NCI-H82 (cell line): Measurements from ENCODE around the gene CHMP4B.

Experiments used
- DNase-seq: peaks from one replicate; lab custom pipeline; 2025; lab: John Stamatoyannopoulos, UW

The CHMP4B gene

GRCh38 chr20:33820362-33820761, 9.2 kb downstream of the CHMP4B start:
- no peak for DNase-seq

GRCh38 chr20:33821270-33821836, 10.2 kb downstream of the CHMP4B start:
- DNase-seq: peak; percentile 35

GRCh38 chr20:33822423-33822822, 11.3 kb downstream of the CHMP4B start:
- DNase-seq: no peak

GRCh38 chr20:33822991-33823390, 11.8 kb downstream of the CHMP4B start:
- no peak for DNase-seq

GRCh38 chr20:33824852-33825251, 13.7 kb downstream of the CHMP4B start:
- no peak for DNase-seq

GRCh38 chr20:33825340-33826269, 14.5 kb downstream of the CHMP4B start:
- DNase-seq: no peak

GRCh38 chr20:33826270-33826897, 15.2 kb downstream of the CHMP4B start:
- DNase-seq: peak; percentile 54

- no peak for DNase-seq
These were observed 16.0 kb downstream of the CHMP4B start for GRCh38 chr20:33827109-33827508.

GRCh38 chr20:33827634-33828325, 16.6 kb downstream of the CHMP4B start:
- DNase-seq: peak; percentile 86

GRCh38 chr20:33828326-33828844, 17.2 kb downstream of the CHMP4B start:
- DNase-seq: no peak

- DNase-seq: peak; percentile 46
These were observed 17.9 kb downstream of the CHMP4B start for GRCh38 chr20:33828967-33829560.

GRCh38 chr20:33829636-33830035, 18.5 kb downstream of the CHMP4B start:
- DNase-seq: no peak

- DNase-seq: peak; percentile 91
These were observed 19.2 kb downstream of the CHMP4B start for GRCh38 chr20:33830371-33830770.

GRCh38 chr20:33832103-33832804, 21.1 kb downstream of the CHMP4B start:
- DNase-seq: no peak

GRCh38 chr20:33833333-33833732, 22.2 kb downstream of the CHMP4B start:
- DNase-seq: no peak

- peak; percentile 38 for DNase-seq
These were observed 24.5 kb downstream of the CHMP4B start for GRCh38 chr20:33835615-33836172.

- peak; percentile 62 for DNase-seq
These were observed 25.1 kb downstream of the CHMP4B start for GRCh38 chr20:33836277-33836676.

GRCh38 chr20:33837096-33837830, 26.1 kb downstream of the CHMP4B start:
- peak; percentile 44 for DNase-seq

- DNase-seq: peak; percentile 45
These were observed 27.1 kb downstream of the CHMP4B start for GRCh38 chr20:33838035-33838864.
